GM19324 (cell line): ENCODE data around the gene TTC38.
"Not testable (repeated sequence)": the region's sequence is repeated elsewhere in the genome, so short reads cannot be mapped to it uniquely, and the experiment has no call there.

Experiments
- ATAC-seq: cut with Tn5 transposase; IDR thresholded peaks from one replicate; pipeline ENCODE4 v1.9.1; 2021; ENCODE audit warnings: mild to moderate bottlenecking, moderate library complexity; ENCODE audit not compliant: unreplicated experiment, low FRiP score

Gene TTC38

GRCh38 chr22:46244771-46245170 lies 23.0 kb upstream of the TTC38 start:
- ATAC-seq: no peak

GRCh38 chr22:46245511-46245910 lies 22.3 kb upstream of the TTC38 start:
- ATAC-seq: no peak

DNA sequence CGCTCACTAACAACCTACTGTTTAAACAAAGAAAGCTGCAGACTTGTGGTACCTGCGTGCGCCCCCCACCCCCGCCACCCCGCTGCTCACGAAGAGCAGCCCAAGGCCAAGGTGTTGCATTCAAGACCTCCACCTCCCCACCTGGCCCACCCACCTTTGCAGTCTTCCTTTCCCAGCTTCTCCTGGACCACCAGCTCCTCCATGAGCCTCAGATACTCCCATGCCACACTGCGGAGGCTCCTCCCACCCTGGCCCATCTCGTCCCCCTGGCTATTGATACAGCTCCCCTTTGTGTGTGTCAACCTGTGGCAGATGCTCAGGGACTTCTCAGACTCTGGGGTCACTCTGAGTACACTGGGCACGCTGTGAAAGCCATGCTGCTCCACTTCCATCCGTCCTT lies 21.6 kb upstream of the TTC38 start:
- ATAC-seq: no peak

GRCh38 chr22:46247443-46247975 lies 20.3 kb upstream of the TTC38 start:
- no peak for ATAC-seq

- peak; percentile 91 for ATAC-seq
Observed at GRCh38 chr22:46250035-46250782, 17.6 kb upstream of the TTC38 start, which contains the start of gene CDPF1. Gene CDPF1 (minus strand): TSS chr22:46250293. CDS start chr22:46248284, 2,009 bp downstream.

- no peak for ATAC-seq
Observed at GRCh38 chr22:46250783-46251125, 17.1 kb upstream of the TTC38 start.

GRCh38 chr22:46251266-46251665 lies 16.5 kb upstream of the TTC38 start:
- ATAC-seq: no peak

DNA sequence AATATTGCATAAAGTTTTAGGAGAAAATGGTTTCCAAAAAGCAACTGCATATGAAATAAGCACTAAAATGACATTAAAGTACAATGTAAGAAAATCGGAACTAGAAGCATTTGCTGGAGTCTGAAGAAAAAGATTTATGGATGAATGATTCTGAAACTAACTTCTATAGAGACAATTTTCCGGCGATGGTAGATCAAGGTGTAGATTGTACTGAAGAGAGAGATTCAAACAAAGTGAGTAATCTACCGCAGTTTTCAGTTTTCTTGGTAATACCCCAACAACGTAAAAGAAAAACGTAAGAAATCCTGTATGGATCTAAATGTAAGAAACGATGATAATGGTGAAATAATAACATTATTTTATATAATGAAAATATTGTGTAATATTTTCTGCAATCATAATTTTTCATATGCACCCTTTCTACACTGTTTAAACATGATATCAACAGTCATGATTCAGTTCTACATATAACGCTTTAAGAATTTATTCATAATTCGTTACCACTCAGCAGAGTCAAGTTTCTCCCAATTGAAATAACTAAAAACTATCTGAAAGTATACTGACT lies 15.9 kb upstream of the TTC38 start:
- no peak for ATAC-seq

DNA sequence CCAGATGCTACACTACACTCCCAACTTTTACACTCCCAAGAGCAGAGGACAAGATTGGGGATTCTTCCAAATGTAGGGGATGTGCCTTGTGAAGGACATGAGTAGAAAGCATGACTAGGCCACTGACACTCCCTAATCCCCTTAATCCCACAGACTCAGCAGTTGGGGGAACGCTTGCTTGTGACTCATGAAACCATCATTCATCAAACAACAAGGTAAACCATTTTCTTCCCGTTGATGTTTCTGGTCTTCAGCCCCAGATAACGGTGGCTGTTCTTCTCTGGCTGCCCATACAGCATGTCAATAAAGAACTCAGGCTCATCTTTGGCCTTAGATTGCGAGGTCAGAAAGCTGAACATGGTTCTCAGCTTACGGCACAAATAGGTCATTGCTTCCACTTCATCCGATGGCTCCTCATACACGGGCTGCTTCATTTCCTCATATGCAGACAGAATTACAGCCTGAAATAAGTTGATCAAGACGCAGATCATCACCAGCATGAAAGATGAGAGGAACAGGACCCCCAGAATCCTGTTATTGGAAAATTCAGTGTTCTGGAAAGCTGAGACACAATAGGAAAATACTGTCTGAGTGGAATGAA lies 11.3 kb upstream of the TTC38 start:
- ATAC-seq: no peak

GRCh38 chr22:46259374-46259773 lies 8.4 kb upstream of the TTC38 start:
- ATAC-seq: no peak

- no peak for ATAC-seq
Observed at GRCh38 chr22:46260038-46260437, 7.8 kb upstream of the TTC38 start.

GRCh38 chr22:46262449-46263215 lies 5.2 kb upstream of the TTC38 start:
- no peak for ATAC-seq

- ATAC-seq: no peak
Observed at GRCh38 chr22:46263216-46263590, 4.6 kb upstream of the TTC38 start, which contains the start of gene PKDREJ. Gene PKDREJ (minus strand): TSS chr22:46263343. CDS start chr22:46263322, 21 bp downstream.

GRCh38 chr22:46264520-46264919 lies 3.3 kb upstream of the TTC38 start:
- ATAC-seq: not testable (repeated sequence)

DNA sequence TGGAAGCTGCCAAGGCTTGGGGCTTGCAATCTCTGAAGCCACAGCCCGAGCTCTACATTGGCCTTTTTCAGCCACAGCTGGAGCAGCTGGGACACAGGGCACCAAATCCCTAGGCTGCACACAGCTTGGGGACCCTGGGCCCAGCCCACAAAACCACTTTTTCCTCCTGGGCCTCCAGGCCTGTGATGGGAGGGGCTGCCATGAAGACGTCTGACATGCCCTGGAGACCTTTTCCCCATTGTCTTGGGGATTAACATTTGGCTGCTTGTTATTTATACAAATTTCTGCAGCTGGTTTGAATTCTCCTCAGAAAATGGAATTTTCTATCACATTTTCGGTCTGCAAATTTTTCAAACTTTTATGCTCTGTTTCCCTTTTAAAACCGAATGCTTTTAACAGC lies 2.2 kb upstream of the TTC38 start:
- not testable (repeated sequence) for ATAC-seq

- no peak for ATAC-seq
Observed at GRCh38 chr22:46269564-46269963, 1.8 kb downstream of the TTC38 start.

DNA sequence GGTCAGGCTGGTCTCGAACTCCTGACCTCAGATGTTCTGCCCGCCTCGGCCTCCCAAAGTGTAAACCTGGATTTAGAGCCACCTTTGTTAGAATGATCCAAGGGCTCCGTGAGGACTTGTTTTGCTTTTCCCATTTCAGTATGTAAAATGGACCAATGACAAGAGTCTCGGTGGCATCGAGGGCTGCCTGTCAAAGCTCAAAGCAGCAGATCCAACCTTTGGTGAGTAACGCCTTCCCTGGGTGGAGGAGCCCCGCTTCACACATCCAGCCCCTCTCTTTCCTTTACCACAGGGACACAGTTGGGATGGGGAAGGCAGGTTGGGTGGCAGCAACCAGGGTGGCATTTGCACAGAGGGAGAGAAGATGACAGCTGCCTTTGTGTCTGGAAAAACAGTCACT lies 4.4 kb downstream of the TTC38 start:
- ATAC-seq: no peak

DNA sequence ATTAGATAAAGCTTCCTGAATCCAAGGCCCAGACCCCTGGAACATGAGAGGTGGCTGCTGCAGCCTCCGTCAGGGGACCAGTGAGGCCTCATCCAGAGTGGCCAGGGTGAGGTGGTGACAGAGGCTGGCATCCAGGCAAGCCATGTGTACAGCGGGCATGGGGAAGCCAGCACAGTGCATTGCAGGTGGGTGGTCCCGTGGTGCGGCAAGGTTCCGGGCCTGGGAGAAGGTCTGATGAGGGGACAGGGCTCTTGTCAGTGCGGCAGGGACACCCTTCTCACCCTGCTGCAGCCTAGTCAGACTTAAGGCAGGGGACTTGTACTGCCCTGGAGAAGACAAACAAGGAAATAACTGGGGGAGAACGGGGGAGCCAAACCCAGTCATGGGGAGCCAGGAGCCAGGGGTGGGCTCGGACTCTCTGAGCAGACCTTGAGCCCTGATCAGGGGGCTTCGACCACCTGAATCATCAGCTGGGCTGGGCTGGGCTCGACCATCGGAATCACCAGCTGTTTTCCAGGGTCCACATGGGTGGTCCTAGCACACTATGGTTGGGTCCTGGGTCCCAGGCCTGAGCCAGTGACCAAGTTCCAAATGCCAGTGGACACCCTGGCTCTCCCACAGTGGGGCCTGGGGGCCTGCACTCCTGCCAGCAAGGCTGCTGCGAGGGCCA lies 5.1 kb downstream of the TTC38 start:
- no peak for ATAC-seq

DNA sequence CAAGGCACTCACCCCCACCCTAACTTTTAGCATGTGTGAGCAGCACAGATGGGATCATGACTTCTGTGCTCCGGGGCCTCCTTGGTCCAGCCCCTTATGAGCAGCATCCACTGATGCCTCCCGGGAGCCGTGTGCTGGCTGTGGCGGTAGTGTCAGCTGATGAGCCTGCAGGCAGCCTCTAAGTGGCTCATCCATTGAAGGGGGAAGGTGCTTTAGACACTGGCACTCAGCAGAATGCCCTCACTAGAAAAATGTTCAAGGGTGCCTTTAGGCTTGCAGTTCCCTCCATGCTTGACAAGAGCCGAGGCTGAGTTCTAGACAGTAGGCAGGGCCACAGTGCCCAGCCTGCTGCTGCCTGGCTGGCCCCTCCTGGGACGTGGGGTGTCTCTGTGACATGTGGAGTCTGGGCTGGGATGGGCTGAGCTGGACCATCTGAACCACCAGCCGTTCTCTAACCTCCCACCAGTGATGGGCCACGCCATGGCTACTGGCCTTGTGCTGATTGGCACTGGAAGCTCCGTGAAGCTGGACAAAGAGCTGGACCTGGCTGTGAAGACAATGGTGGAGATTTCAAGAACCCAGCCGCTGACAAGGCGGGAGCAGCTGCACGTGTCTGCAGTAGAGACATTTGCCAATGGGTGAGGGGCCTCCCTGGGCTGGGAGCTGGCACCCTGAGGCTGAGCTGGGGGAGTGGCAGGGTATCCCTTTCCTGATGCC lies 5.8 kb downstream of the TTC38 start:
- no peak for ATAC-seq

- ATAC-seq: no peak
Observed at GRCh38 chr22:46274381-46274780, 6.6 kb downstream of the TTC38 start.
